Measurements from ENCODE around the gene LPAR2.

GRCh38 chr19:19632661-19633060 lies 4.6 kb upstream of the LPAR2 start:
- TF ChIP-seq CTCF (IDR thresholded peaks at IDR 0.05) = no peak
- no peak for TF ChIP-seq POLR2A (IDR thresholded peaks at IDR 0.05)
